HEK293 (cell line): ENCODE measurements around the gene DIP2C.

Experiments
- HOXD13 ChIP-seq: sonication (generic); formaldehyde crosslinking; IDR thresholded peaks from 2 replicates; pipeline ENCODE4 v1.8.0; 2022; ENCODE audit warnings: missing genetic modification reagents, borderline replicate concordance
- TRIM28 ChIP-seq: IDR thresholded peaks from 2 replicates; pipeline ENCODE4 v1.6.1; 2011; ENCODE audit warnings: low read length, control low read depth, borderline replicate concordance
- WT1 ChIP-seq: fragments of 450-650 bp; formaldehyde crosslinking; IDR thresholded peaks from 2 replicates; pipeline ENCODE4 v1.5.1; 2016; ENCODE audit warnings: missing biosample characterization, missing genetic modification characterization
- YY1 ChIP-seq: fragments of 450-650 bp; formaldehyde crosslinking; IDR thresholded peaks from 2 replicates; pipeline ENCODE4 v1.5.1; 2018; ENCODE audit warnings: missing biosample characterization, missing genetic modification characterization
- ZNF274 ChIP-seq, 2 experiments: fragments of 200-500 bp in 1 of 2; fragments of 450-650 bp in 1 of 2; sonication (Bioruptor generic) in 1 of 2; formaldehyde crosslinking in 1 of 2; IDR thresholded peaks; 2 replicates each; pipeline versions ENCODE4 v1.5.1 to v1.6.1; 2014 to 2016; ENCODE audit warnings: borderline replicate concordance in 1 of 2, inconsistent platforms in 1 of 2, low read length in 1 of 2, missing biosample characterization in 1 of 2, missing genetic modification characterization in 1 of 2
- ZNF324 ChIP-seq: fragments of 450-650 bp; formaldehyde crosslinking; IDR thresholded peaks from 2 replicates; pipeline ENCODE4 v1.5.1; 2016; ENCODE audit warnings: missing biosample characterization, missing genetic modification characterization
- ZNF473 ChIP-seq: fragments of 450-650 bp; formaldehyde crosslinking; IDR thresholded peaks from 2 replicates; pipeline ENCODE4 v1.5.1; 2017; ENCODE audit warnings: missing biosample characterization, missing genetic modification characterization
- ZNF629 ChIP-seq: fragments of 450-650 bp; formaldehyde crosslinking; IDR thresholded peaks from 2 replicates; pipeline ENCODE4 v1.5.1; 2017; ENCODE audit warnings: missing biosample characterization, missing genetic modification characterization
- ZNF747 ChIP-seq: fragments of 450-650 bp; formaldehyde crosslinking; IDR thresholded peaks from 2 replicates; pipeline ENCODE4 v1.5.1; 2016; ENCODE audit warnings: missing biosample characterization, missing genetic modification characterization
- TF ChIP-seq, protein P1 (sequence below): fragments of 450-650 bp; formaldehyde crosslinking; IDR thresholded peaks from 2 replicates; pipeline ENCODE4 v1.5.1; 2016; ENCODE audit warnings: missing biosample characterization, missing genetic modification characterization
- TF ChIP-seq, protein P2 (sequence below): fragments of 450-650 bp; formaldehyde crosslinking; IDR thresholded peaks from 2 replicates; pipeline ENCODE4 v1.5.1; 2016; ENCODE audit warnings: missing biosample characterization, missing genetic modification characterization
- TF ChIP-seq, protein P3 (sequence below): IDR thresholded peaks from 2 replicates; pipeline ENCODE4 v1.6.1; 2011; ENCODE audit warnings: mild to moderate bottlenecking, low read depth, low read length, borderline replicate concordance
- TF ChIP-seq, protein P4 (sequence below): fragments of 450-650 bp; formaldehyde crosslinking; IDR thresholded peaks from 2 replicates; pipeline ENCODE4 v1.5.1; 2016; ENCODE audit warnings: missing biosample characterization, missing genetic modification characterization

DNA sequence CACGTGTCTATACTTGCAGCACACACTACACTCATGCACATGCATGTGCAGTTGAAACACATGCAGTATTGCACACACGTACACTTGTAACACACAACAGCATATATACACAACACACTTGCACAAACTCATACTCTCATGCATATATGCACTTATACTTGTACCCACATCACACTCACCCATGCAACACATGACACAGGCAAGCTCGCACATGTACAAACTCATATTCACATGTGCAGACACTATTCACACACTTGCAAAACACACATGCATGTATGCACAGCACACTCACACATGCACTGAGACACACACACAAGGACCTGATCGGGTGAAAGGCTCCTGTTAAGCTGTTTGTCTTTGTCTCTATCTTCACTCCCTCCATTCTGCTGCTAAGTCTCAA is 384.4 kb downstream of the DIP2C start:
- TF ChIP-seq, protein P1, sequence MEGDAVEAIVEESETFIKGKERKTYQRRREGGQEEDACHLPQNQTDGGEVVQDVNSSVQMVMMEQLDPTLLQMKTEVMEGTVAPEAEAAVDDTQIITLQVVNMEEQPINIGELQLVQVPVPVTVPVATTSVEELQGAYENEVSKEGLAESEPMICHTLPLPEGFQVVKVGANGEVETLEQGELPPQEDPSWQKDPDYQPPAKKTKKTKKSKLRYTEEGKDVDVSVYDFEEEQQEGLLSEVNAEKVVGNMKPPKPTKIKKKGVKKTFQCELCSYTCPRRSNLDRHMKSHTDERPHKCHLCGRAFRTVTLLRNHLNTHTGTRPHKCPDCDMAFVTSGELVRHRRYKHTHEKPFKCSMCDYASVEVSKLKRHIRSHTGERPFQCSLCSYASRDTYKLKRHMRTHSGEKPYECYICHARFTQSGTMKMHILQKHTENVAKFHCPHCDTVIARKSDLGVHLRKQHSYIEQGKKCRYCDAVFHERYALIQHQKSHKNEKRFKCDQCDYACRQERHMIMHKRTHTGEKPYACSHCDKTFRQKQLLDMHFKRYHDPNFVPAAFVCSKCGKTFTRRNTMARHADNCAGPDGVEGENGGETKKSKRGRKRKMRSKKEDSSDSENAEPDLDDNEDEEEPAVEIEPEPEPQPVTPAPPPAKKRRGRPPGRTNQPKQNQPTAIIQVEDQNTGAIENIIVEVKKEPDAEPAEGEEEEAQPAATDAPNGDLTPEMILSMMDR (tag by site-specific recombination), result no peak
- TF ChIP-seq, protein P2, sequence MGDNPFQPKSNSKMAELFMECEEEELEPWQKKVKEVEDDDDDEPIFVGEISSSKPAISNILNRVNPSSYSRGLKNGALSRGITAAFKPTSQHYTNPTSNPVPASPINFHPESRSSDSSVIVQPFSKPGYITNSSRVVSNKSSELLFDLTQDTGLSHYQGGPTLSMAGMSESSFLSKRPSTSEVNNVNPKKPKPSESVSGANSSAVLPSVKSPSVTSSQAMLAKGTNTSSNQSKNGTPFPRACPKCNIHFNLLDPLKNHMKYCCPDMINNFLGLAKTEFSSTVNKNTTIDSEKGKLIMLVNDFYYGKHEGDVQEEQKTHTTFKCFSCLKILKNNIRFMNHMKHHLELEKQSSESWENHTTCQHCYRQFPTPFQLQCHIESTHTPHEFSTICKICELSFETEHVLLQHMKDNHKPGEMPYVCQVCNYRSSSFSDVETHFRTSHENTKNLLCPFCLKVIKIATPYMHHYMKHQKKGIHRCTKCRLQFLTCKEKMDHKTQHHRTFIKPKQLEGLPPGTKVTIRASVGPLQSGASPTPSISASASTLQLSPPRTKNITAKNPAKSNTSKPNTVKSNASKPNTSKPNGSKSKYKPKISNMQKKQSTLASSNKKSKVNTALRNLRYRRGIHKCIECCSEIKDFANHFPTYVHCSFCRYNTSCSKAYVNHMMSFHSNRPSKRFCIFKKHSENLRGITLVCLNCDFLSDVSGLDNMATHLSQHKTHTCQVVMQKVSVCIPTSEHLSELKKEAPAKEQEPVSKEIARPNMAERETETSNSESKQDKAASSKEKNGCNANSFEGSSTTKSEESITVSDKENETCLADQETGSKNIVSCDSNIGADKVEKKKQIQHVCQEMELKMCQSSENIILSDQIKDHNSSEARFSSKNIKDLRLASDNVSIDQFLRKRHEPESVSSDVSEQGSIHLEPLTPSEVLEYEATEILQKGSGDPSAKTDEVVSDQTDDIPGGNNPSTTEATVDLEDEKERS (tag by site-specific recombination), result no peak
- TF ChIP-seq ZNF473 (tag by site-specific recombination), result no peak
- TF ChIP-seq, protein P3, sequence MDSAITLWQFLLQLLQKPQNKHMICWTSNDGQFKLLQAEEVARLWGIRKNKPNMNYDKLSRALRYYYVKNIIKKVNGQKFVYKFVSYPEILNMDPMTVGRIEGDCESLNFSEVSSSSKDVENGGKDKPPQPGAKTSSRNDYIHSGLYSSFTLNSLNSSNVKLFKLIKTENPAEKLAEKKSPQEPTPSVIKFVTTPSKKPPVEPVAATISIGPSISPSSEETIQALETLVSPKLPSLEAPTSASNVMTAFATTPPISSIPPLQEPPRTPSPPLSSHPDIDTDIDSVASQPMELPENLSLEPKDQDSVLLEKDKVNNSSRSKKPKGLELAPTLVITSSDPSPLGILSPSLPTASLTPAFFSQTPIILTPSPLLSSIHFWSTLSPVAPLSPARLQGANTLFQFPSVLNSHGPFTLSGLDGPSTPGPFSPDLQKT, result no peak
- TF ChIP-seq ZNF274 (IDR thresholded peaks at IDR 0.05; ENCODE audit: low read length), result no peak
- TF ChIP-seq ZNF274 (tag by site-specific recombination; IDR thresholded peaks at IDR 0.05; ENCODE audit: borderline replicate concordance), result no peak
- TF ChIP-seq YY1, result no peak
- TF ChIP-seq WT1 (tag by site-specific recombination), result no peak
- no peak for TF ChIP-seq TRIM28
- TF ChIP-seq ZNF629, result no peak
- no peak for TF ChIP-seq ZNF747
- TF ChIP-seq HOXD13, result no peak
- TF ChIP-seq, protein P4, sequence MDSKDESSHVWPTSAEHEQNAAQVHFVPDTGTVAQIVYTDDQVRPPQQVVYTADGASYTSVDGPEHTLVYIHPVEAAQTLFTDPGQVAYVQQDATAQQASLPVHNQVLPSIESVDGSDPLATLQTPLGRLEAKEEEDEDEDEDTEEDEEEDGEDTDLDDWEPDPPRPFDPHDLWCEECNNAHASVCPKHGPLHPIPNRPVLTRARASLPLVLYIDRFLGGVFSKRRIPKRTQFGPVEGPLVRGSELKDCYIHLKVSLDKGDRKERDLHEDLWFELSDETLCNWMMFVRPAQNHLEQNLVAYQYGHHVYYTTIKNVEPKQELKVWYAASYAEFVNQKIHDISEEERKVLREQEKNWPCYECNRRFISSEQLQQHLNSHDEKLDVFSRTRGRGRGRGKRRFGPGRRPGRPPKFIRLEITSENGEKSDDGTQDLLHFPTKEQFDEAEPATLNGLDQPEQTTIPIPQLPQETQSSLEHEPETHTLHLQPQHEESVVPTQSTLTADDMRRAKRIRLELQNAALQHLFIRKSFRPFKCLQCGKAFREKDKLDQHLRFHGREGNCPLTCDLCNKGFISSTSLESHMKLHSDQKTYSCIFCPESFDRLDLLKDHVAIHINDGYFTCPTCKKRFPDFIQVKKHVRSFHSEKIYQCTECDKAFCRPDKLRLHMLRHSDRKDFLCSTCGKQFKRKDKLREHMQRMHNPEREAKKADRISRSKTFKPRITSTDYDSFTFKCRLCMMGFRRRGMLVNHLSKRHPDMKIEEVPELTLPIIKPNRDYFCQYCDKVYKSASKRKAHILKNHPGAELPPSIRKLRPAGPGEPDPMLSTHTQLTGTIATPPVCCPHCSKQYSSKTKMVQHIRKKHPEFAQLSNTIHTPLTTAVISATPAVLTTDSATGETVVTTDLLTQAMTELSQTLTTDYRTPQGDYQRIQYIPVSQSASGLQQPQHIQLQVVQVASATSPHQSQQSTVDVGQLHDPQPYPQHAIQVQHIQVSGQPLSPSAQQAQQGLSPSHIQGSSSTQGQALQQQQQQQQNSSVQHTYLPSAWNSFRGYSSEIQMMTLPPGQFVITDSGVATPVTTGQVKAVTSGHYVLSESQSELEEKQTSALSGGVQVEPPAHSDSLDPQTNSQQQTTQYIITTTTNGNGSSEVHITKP (tag by site-specific recombination), result no peak
- no peak for TF ChIP-seq ZNF324 (tag by site-specific recombination)
